GM23338 (cell line): ENCODE measurements around the gene MNX1. TPM values are rescaled to one million over a fixed set of nuclear protein-coding genes. Genes with fewer than 3 reads are reported as not detected.

Experiments used
- ATAC-seq: fragments of 200-7000 bp; cut with Tn5 transposase; 3 replicates; pipeline ENCODE4 v1.9.1; 2020
- DNase-seq: peaks from one replicate; pipeline ENCODE4 v3.0.0-alpha.2; 2015; ENCODE audit warnings: low spot score
- H2AFZ ChIP-seq: fragments of 200-600 bp; sonication (generic); 2 replicates; pipeline ENCODE4 v1.8.0; 2016; ENCODE audit warnings: antibody characterized with exemption, mild to moderate bottlenecking, moderate library complexity
- H3F3A ChIP-seq: fragments of 200-600 bp; sonication (generic); replicated peaks from 2 replicates; pipeline ENCODE4 v1.8.0; 2017; ENCODE audit warnings: antibody characterized with exemption, mixed run types, low read depth
- H3K27ac ChIP-seq: fragments of 200-600 bp; sonication (generic); 2 replicates; pipeline ENCODE4 v1.6.1; 2016; ENCODE audit warnings: low read depth
- H3K27me3 ChIP-seq: fragments of 200-600 bp; sonication (generic); 2 replicates; pipeline ENCODE4 v1.8.0; 2016; ENCODE audit warnings: mild to moderate bottlenecking, mixed run types, moderate library complexity; ENCODE audit not compliant: insufficient read depth
- H3K36me3 ChIP-seq: fragments of 200-600 bp; sonication (generic); 2 replicates; pipeline ENCODE4 v1.8.0; 2016; ENCODE audit warnings: mild to moderate bottlenecking; ENCODE audit not compliant: insufficient read depth
- H3K4me1 ChIP-seq: fragments of 200-600 bp; sonication (generic); 2 replicates; pipeline ENCODE4 v1.8.0; 2016; ENCODE audit warnings: mild to moderate bottlenecking, moderate library complexity; ENCODE audit not compliant: insufficient read depth
- H3K4me2 ChIP-seq: fragments of 200-600 bp; sonication (generic); 2 replicates; pipeline ENCODE4 v1.7.1; 2017; ENCODE audit warnings: mixed run types
- H3K4me3 ChIP-seq: fragments of 200-600 bp; sonication (generic); 2 replicates; pipeline ENCODE4 v1.6.1; 2016; ENCODE audit warnings: mixed run types
- H3K79me2 ChIP-seq: fragments of 200-600 bp; sonication (generic); replicated peaks from 2 replicates; pipeline ENCODE4 v1.8.0; 2017; ENCODE audit warnings: mild to moderate bottlenecking; ENCODE audit not compliant: insufficient read depth
- H3K9me2 ChIP-seq: fragments of 200-600 bp; sonication (generic); 2 replicates; pipeline ENCODE4 v1.8.0; 2017; ENCODE audit not compliant: insufficient read depth
- H4K20me1 ChIP-seq: fragments of 200-600 bp; sonication (generic); replicated peaks from 2 replicates; pipeline ENCODE4 v1.8.0; 2017; ENCODE audit warnings: mild to moderate bottlenecking; ENCODE audit not compliant: insufficient read depth
- H3K27ac Mint-ChIP-seq: 2 replicates; pipeline ENCODE4 v1.8.0; 2020; ENCODE audit warnings: inconsistent platforms, mild to moderate bottlenecking, moderate library complexity, mixed read lengths
- H3K27me3 Mint-ChIP-seq: 3 replicates; pipeline ENCODE4 v1.8.0; 2022; ENCODE audit warnings: low read depth, mild to moderate bottlenecking, moderate library complexity, mixed read lengths, inconsistent platforms; ENCODE audit not compliant: insufficient read depth, poor library complexity
- H3K36me3 Mint-ChIP-seq: 3 replicates; pipeline ENCODE4 v1.8.0; 2021; ENCODE audit warnings: low read depth, mild to moderate bottlenecking, inconsistent platforms, moderate library complexity, mixed read lengths
- H3K4me1 Mint-ChIP-seq: 3 replicates; pipeline ENCODE4 v1.8.0; 2020; ENCODE audit warnings: mild to moderate bottlenecking, inconsistent platforms, mixed read lengths
- H3K4me3 Mint-ChIP-seq: 3 replicates; pipeline ENCODE4 v1.8.0; 2021; ENCODE audit warnings: moderate library complexity, mild to moderate bottlenecking, inconsistent platforms, mixed read lengths
- H3K9me3 Mint-ChIP-seq: 3 replicates; pipeline ENCODE4 v1.8.0; 2020; ENCODE audit warnings: moderate library complexity, mild to moderate bottlenecking, inconsistent platforms, mixed read lengths
- CREB1 ChIP-seq: fragments of 250-450 bp; sonication (Bioruptor Pico); IDR thresholded peaks from 2 replicates; pipeline ENCODE4 v1.5.0; 2020; ENCODE audit warnings: low read depth, mild to moderate bottlenecking, moderate library complexity
- CTCF ChIP-seq, 2 experiments: fragments of 200-600 bp in 1 of 2; sonication (generic) in 1 of 2; conservative IDR thresholded peaks; 2 replicates each; pipeline versions ENCODE4 v1.5.1 to v1.6.1; 2016 to 2017; ENCODE audit warnings: antibody characterized with exemption in 2 of 2, low read depth in 2 of 2, mild to moderate bottlenecking in 2 of 2, moderate library complexity in 1 of 2
- EZH2 ChIP-seq: fragments of 200-600 bp; sonication (generic); IDR thresholded peaks from one replicate; pipeline ENCODE4 v1.8.0; 2017; ENCODE audit warnings: antibody characterized with exemption, mild to moderate bottlenecking, low read depth; ENCODE audit not compliant: unreplicated experiment
- EZH2phosphoT487 ChIP-seq: fragments of 200-600 bp; sonication (generic); IDR thresholded peaks from one replicate; pipeline ENCODE4 v1.8.1; 2018; ENCODE audit warnings: antibody characterized with exemption; ENCODE audit not compliant: unreplicated experiment
- JUNB ChIP-seq: IDR thresholded peaks from one replicate; pipeline ENCODE4 v1.6.1; 2016; ENCODE audit warnings: antibody characterized with exemption; ENCODE audit not compliant: unreplicated experiment
- NANOG ChIP-seq: IDR thresholded peaks from 2 replicates; pipeline ENCODE4 v1.6.1; 2016; ENCODE audit warnings: antibody characterized with exemption, borderline replicate concordance
- POLR2AphosphoS5 ChIP-seq: IDR thresholded peaks from 2 replicates; pipeline ENCODE4 v1.6.1; 2016; ENCODE audit warnings: antibody characterized with exemption, low read depth
- REST ChIP-seq: IDR thresholded peaks from one replicate; pipeline ENCODE4 v1.6.1; 2018; ENCODE audit warnings: antibody characterized with exemption; ENCODE audit not compliant: unreplicated experiment
- ZNF114 ChIP-seq: fragments of 250-450 bp; sonication (Bioruptor Pico); IDR thresholded peaks from 2 replicates; pipeline ENCODE4 v1.5.0; 2020; ENCODE audit warnings: mild to moderate bottlenecking, moderate library complexity
- polyA plus RNA-seq: library from polyadenylated mRNA; unstranded; fragments of >200 nt; fragmentation: Nextera tagmentation; extraction: Ambion mirVana; gene quantifications from 2 replicates; pipeline ENCODE4 v1.2.1, GENCODE V29; 2016
- total RNA-seq: library from RNA; depleted of rRNA; stranded (reverse); fragments of >200 nt; shearing (Covaris generic); gene quantifications from 2 replicates; pipeline ENCODE4 v1.2.3, GENCODE V29; 2014

MNX1 gene
- total and polyA plus RNA-seq, 2 experiments from 2014 or later, result 0.14 to 0.24 TPM

- Mint-ChIP-seq H3K27me3 (peaks cover 2% of the 10 kb centered on the region), H3K4me1 (no peaks in the 10 kb centered on the region)
Measured at GRCh38 chr7:157053118-157053517, 42.7 kb upstream of the MNX1 start.

GRCh38 chr7:157047148-157047547, 36.7 kb upstream of the MNX1 start:
- Histone ChIP-seq H4K20me1 (no peaks in the 10 kb centered on the region), H3F3A (no peaks in the 10 kb centered on the region), H3K4me1 (no peaks in the 10 kb centered on the region), H3K27me3 (no peaks in the 10 kb centered on the region), H3K36me3 (no peaks in the 10 kb centered on the region), H2AFZ (no peak overlapping the region), H3K9me2 (no peaks in the 10 kb centered on the region), H3K27ac (no peak overlapping the region), H3K4me3 (no peak overlapping the region), H3K4me2 (no peak overlapping the region), H3K79me2 (no peaks in the 10 kb centered on the region)
- ATAC-seq (no peak), DNase-seq (no peak)
- Mint-ChIP-seq H3K4me1 (no peaks in the 10 kb centered on the region), H3K36me3 (no peaks in the 10 kb centered on the region), H3K27me3 (peaks cover 11% of the 10 kb centered on the region), H3K9me3 (no peaks in the 10 kb centered on the region), H3K4me3 (no peak overlapping the region), H3K27ac (no peak overlapping the region)
- TF ChIP-seq JUNB (no peak), EZH2 (no peak), ZNF114 (CRISPR knock-in tag) (no peak), EZH2phosphoT487 (no peak), REST (no peak), POLR2AphosphoS5 (no peak), NANOG (no peak)

More at GRCh38 chr7:157053118-157053517, 42.7 kb upstream of the MNX1 start:
- H3K79me2 ChIP-seq, result no peaks in the 10 kb centered on the region
- no peaks in the 10 kb centered on the region for H3K36me3 ChIP-seq
- no peak overlapping the region for H3K4me3 ChIP-seq
- H3K36me3 Mint-ChIP-seq, result no peaks in the 10 kb centered on the region
- H3K27me3 ChIP-seq, result no peaks in the 10 kb centered on the region
- no peak overlapping the region for H3K4me3 Mint-ChIP-seq
- H3K4me1 ChIP-seq, result no peaks in the 10 kb centered on the region
- ATAC-seq, result no peak
- H3K9me3 Mint-ChIP-seq, result no peaks in the 10 kb centered on the region
- no peak overlapping the region for H3K4me2 ChIP-seq
- TF ChIP-seq EZH2phosphoT487, result no peak
- DNase-seq, result no peak
- no peak overlapping the region for H2AFZ ChIP-seq
- H3K27ac ChIP-seq, result no peak overlapping the region
- no peaks in the 10 kb centered on the region for H3F3A ChIP-seq
- H3K27ac Mint-ChIP-seq, result no peak overlapping the region
- H3K9me2 ChIP-seq, result no peaks in the 10 kb centered on the region
- H4K20me1 ChIP-seq, result no peaks in the 10 kb centered on the region

- Mint-ChIP-seq H3K27ac (no peak overlapping the region), H3K9me3 (no peaks in the 10 kb centered on the region), H3K4me3 (no peak overlapping the region), H3K4me1 (peaks cover 3% of the 10 kb centered on the region; the same call in 1 of the 3 replicates), H3K27me3 (peaks cover 11% of the 10 kb centered on the region), H3K36me3 (no peaks in the 10 kb centered on the region)
- no peaks in the 10 kb centered on the region for H3F3A ChIP-seq
- H2AFZ ChIP-seq, result no peak overlapping the region
- no peaks in the 10 kb centered on the region for H3K4me1 ChIP-seq
- H3K4me3 ChIP-seq, result no peak overlapping the region
- no peaks in the 10 kb centered on the region for H3K36me3 ChIP-seq
- H3K27me3 ChIP-seq, result no peaks in the 10 kb centered on the region
- DNase-seq (no peak), ATAC-seq (no peak)
- TF ChIP-seq CTCF (conservative IDR thresholded peaks at IDR 0.05; ENCODE audit: low read depth in 2 of 2) (no peak), CREB1 (CRISPR knock-in tag) (no peak)
- no peaks in the 10 kb centered on the region for H3K79me2 ChIP-seq
- no peaks in the 10 kb centered on the region for H4K20me1 ChIP-seq
- H3K9me2 ChIP-seq, result no peaks in the 10 kb centered on the region
- H3K4me2 ChIP-seq, result no peak overlapping the region
- H3K27ac ChIP-seq, result no peak overlapping the region
Measured at GRCh38 chr7:157046681-157047080, 36.2 kb upstream of the MNX1 start.
